Measurements from ENCODE around the gene CD53.

CD53 gene

GRCh38 chr1:110872366-110872744 is 593 bp upstream of the CD53 start:
- peak overlapping the region; percentile 78 for H3K27ac ChIP-seq (replicated peaks)
- H3K27me3 ChIP-seq (ENCODE audit: insufficient read depth, poor library complexity, severe bottlenecking), result no peaks in the 10 kb centered on the region
- DNase-seq (ENCODE audit: low read depth in 1 of 2, low spot score in 1 of 2), result no peak
- no peak overlapping the region for H3K4me3 ChIP-seq (replicated peaks; ENCODE audit: insufficient read depth, low read length)
- TF ChIP-seq CTCF (IDR thresholded peaks at IDR 0.05; ENCODE audit: insufficient read depth, low read length) (no peak), POLR2AphosphoS5 (IDR thresholded peaks at IDR 0.05; ENCODE audit: low read depth) (no peak), GABPA (IDR thresholded peaks at IDR 0.05; ENCODE audit: low read depth) (no peak), SPI1 (IDR thresholded peaks at IDR 0.05; ENCODE audit: borderline replicate concordance, low read depth) (no peak)
- TF ChIP-seq, protein P1, sequence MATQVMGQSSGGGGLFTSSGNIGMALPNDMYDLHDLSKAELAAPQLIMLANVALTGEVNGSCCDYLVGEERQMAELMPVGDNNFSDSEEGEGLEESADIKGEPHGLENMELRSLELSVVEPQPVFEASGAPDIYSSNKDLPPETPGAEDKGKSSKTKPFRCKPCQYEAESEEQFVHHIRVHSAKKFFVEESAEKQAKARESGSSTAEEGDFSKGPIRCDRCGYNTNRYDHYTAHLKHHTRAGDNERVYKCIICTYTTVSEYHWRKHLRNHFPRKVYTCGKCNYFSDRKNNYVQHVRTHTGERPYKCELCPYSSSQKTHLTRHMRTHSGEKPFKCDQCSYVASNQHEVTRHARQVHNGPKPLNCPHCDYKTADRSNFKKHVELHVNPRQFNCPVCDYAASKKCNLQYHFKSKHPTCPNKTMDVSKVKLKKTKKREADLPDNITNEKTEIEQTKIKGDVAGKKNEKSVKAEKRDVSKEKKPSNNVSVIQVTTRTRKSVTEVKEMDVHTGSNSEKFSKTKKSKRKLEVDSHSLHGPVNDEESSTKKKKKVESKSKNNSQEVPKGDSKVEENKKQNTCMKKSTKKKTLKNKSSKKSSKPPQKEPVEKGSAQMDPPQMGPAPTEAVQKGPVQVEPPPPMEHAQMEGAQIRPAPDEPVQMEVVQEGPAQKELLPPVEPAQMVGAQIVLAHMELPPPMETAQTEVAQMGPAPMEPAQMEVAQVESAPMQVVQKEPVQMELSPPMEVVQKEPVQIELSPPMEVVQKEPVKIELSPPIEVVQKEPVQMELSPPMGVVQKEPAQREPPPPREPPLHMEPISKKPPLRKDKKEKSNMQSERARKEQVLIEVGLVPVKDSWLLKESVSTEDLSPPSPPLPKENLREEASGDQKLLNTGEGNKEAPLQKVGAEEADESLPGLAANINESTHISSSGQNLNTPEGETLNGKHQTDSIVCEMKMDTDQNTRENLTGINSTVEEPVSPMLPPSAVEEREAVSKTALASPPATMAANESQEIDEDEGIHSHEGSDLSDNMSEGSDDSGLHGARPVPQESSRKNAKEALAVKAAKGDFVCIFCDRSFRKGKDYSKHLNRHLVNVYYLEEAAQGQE (IDR thresholded peaks at IDR 0.05; ENCODE audit: insufficient replicate concordance, low read depth), result no peak

- H3K4me3 ChIP-seq (replicated peaks; ENCODE audit: insufficient read depth, low read length), result peak overlapping the region; percentile 57
- peak overlapping the region; percentile 78 for H3K27ac ChIP-seq (replicated peaks)
- no peaks in the 10 kb centered on the region for H3K27me3 ChIP-seq (ENCODE audit: insufficient read depth, poor library complexity, severe bottlenecking)
- DNase-seq (ENCODE audit: low read depth in 1 of 2, low spot score in 1 of 2), result no peak
- TF ChIP-seq, protein P1 (IDR thresholded peaks at IDR 0.05; ENCODE audit: insufficient replicate concordance, low read depth), result no peak
- TF ChIP-seq POLR2AphosphoS5 (IDR thresholded peaks at IDR 0.05; ENCODE audit: low read depth) (no peak), CTCF (IDR thresholded peaks at IDR 0.05; ENCODE audit: insufficient read depth, low read length) (no peak), SPI1 (IDR thresholded peaks at IDR 0.05; ENCODE audit: borderline replicate concordance, low read depth) (no peak), GABPA (IDR thresholded peaks at IDR 0.05; ENCODE audit: low read depth) (no peak)
These were observed 908 bp downstream of the CD53 start for GRCh38 chr1:110873856-110874255.

DNA sequence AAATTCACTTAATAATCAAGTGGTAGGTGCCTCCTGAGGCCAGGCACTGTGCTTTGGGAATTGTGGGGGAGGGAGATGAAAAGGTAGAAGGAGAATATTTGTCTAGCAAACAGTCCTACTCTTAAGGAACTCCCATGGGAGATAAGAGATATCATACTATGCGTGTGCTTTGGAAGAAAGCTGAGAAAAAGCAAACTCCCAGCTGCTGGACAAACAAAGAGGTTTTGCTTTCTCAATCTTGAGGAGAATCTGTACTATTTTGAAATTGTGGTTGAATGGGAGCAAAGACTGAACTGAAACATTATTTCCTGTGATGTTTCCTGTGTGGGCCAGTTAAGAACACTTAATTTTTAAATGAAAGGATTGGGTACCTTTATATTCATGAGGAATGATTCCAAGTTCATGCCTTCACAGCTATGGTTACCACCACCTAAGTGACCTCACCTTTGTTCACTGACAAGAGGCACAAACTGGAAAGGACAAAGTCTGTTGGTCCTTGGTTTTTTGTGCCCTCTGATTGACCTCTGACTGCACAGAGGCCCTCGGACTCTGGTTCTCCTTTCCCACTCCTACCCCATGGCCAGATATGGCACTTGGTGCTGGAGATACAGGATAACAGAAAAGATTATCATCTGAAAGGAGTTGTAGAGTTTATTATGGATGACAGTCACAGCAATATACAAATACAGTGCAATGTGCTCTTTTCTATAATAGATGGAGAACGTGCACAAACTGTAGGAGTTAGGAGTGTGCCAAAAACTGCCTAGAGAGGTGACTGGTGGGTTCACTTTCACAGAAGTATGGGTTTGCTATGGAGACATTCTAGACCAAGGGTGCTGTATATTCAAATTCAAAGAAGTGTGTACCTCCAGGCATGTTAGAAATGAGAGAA is 1.6 kb downstream of the CD53 start:
- Histone ChIP-seq H3K27me3 (ENCODE audit: insufficient read depth, poor library complexity, severe bottlenecking) (no peaks in the 10 kb centered on the region), H3K27ac (replicated peaks) (peak overlapping the region; percentile 78), H3K4me3 (replicated peaks; ENCODE audit: insufficient read depth, low read length) (peak overlapping the region; percentile 57)
- peak; percentile 45 to 56 for DNase-seq (ENCODE audit: low read depth in 1 of 2, low spot score in 1 of 2)
- no peak for TF ChIP-seq CTCF (IDR thresholded peaks at IDR 0.05; ENCODE audit: insufficient read depth, low read length)
- TF ChIP-seq SPI1 (IDR thresholded peaks at IDR 0.05; ENCODE audit: borderline replicate concordance, low read depth), result peak; percentile 7; the same call in 1 of the 2 replicates
- peak; percentile 56; the same call in 1 of the 2 replicates for TF ChIP-seq POLR2AphosphoS5 (IDR thresholded peaks at IDR 0.05; ENCODE audit: low read depth)
- TF ChIP-seq, protein P1 (IDR thresholded peaks at IDR 0.05; ENCODE audit: insufficient replicate concordance, low read depth), result peak; percentile 54
- peak; percentile 36; the same call in 1 of the 2 replicates for TF ChIP-seq GABPA (IDR thresholded peaks at IDR 0.05; ENCODE audit: low read depth)
